Progenitor cell of endocrine pancreas (in vitro differentiated cells): ENCODE data around the gene AFF4. TPM values are rescaled to one million over a fixed set of nuclear protein-coding genes. Genes with fewer than 3 reads are reported as not detected.
"Not testable (repeated sequence)": the region's sequence is repeated elsewhere in the genome, so short reads cannot be mapped to it uniquely, and the experiment has no call there.

Source experiments
- DNase-seq: peaks from one replicate; pipeline ENCODE4 v3.0.0; 2021; ENCODE audit warnings: low spot score; ENCODE audit not compliant: unreplicated experiment
- H3K27ac Mint-ChIP-seq: 2 replicates; pipeline ENCODE4 v1.8.0; 2021; ENCODE audit warnings: mild to moderate bottlenecking, moderate library complexity, mixed read lengths
- H3K27me3 Mint-ChIP-seq: 2 replicates; pipeline ENCODE4 v1.8.0; 2021; ENCODE audit warnings: mixed read lengths
- H3K36me3 Mint-ChIP-seq: 2 replicates; pipeline ENCODE4 v1.8.0; 2022; ENCODE audit warnings: mixed read lengths; ENCODE audit not compliant: insufficient read depth
- H3K4me1 Mint-ChIP-seq: 2 replicates; pipeline ENCODE4 v1.8.0; 2021; ENCODE audit warnings: low read depth, mixed read lengths
- H3K4me3 Mint-ChIP-seq: 2 replicates; pipeline ENCODE4 v1.8.0; 2021; ENCODE audit warnings: low read depth, mild to moderate bottlenecking, moderate library complexity, mixed read lengths
- H3K9me3 Mint-ChIP-seq: 2 replicates; pipeline ENCODE4 v1.8.0; 2021; ENCODE audit warnings: low read depth, mixed read lengths
- long read RNA-seq: library from polyadenylated mRNA; unstranded; transcript quantifications from one replicate; pipeline ENCODE4 v2.0.0, GENCODE V29; 2020
- total RNA-seq: library from RNA; stranded (reverse); gene quantifications from 2 replicates; pipeline ENCODE4 v1.2.1, GENCODE V29; 2021
- TF ChIP-seq, protein P1 (sequence below): fragments of 200-600 bp; sonication (generic); IDR thresholded peaks from one replicate; pipeline ENCODE4 v1.5.0; 2021; ENCODE audit warnings: antibody characterized with exemption, mild to moderate bottlenecking; ENCODE audit not compliant: unreplicated experiment

The AFF4 gene, protein sequence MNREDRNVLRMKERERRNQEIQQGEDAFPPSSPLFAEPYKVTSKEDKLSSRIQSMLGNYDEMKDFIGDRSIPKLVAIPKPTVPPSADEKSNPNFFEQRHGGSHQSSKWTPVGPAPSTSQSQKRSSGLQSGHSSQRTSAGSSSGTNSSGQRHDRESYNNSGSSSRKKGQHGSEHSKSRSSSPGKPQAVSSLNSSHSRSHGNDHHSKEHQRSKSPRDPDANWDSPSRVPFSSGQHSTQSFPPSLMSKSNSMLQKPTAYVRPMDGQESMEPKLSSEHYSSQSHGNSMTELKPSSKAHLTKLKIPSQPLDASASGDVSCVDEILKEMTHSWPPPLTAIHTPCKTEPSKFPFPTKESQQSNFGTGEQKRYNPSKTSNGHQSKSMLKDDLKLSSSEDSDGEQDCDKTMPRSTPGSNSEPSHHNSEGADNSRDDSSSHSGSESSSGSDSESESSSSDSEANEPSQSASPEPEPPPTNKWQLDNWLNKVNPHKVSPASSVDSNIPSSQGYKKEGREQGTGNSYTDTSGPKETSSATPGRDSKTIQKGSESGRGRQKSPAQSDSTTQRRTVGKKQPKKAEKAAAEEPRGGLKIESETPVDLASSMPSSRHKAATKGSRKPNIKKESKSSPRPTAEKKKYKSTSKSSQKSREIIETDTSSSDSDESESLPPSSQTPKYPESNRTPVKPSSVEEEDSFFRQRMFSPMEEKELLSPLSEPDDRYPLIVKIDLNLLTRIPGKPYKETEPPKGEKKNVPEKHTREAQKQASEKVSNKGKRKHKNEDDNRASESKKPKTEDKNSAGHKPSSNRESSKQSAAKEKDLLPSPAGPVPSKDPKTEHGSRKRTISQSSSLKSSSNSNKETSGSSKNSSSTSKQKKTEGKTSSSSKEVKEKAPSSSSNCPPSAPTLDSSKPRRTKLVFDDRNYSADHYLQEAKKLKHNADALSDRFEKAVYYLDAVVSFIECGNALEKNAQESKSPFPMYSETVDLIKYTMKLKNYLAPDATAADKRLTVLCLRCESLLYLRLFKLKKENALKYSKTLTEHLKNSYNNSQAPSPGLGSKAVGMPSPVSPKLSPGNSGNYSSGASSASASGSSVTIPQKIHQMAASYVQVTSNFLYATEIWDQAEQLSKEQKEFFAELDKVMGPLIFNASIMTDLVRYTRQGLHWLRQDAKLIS
- total RNA-seq: 91.8 and 101 TPM in 2 replicates
- long read RNA-seq, transcript AFF4-203 (13 exons, 3,348 nt): major isoform, 8 of 99 reads
- long read RNA-seq, partial matches to known transcripts: 70 of 99 reads
- long read RNA-seq, other reads (novel, unspliced or antisense): 17 of 99 reads

DNA sequence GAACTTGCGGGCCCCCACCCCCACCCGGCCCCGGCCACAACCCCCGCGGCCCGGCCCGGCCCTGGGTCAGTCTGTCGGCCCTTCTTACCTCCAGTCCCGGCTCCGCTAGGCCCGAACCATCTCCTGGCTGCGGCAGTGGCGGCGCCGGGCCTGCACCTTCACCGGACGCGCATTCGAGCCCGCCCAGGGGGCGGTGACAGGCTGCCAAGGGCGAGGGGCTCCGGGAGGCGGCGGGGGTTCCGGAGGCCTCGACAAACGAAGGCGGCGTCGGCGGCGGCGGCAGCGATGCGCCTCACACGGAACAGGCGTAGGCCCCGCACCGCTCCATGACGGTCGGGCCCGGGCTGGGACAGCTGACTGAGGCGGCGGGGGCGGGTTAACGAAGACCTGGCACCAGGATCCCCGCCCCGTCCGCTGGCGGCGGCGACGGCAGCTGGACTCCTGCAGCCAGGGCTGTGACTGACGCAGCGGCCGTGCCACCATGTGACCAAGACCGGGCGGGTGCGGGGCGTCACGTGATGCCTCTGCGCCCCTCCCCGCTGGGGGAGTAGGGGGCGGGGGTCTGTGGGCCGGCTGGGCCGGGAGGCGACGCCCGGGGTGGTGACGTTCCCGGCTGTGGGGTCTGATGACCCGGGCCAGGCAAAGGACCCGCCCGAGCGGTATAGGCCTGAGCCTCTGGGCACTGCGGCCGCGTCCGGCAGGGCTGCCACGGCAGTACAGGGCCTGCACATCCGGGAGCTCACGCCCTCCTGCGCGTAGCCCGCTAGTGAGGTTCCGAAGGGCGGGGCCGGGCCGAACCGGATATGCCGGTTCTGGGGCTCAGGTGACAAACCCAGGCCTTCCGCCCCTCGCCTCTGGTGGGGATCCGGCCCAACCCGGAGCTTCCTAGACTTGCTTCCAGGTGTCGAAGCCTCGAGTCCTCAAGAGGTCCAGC lies at the start of gene AFF4:
Gene AFF4 (minus strand): TSS at position 464 of the 934 bp plus-strand sequence. CDS start 26,445 bp downstream, outside the sequence.
- H3K27me3 Mint-ChIP-seq: no peaks in the 10 kb centered on the region
- peaks cover 15% of the 10 kb centered on the region for H3K4me1 Mint-ChIP-seq
- TF ChIP-seq, protein P1, sequence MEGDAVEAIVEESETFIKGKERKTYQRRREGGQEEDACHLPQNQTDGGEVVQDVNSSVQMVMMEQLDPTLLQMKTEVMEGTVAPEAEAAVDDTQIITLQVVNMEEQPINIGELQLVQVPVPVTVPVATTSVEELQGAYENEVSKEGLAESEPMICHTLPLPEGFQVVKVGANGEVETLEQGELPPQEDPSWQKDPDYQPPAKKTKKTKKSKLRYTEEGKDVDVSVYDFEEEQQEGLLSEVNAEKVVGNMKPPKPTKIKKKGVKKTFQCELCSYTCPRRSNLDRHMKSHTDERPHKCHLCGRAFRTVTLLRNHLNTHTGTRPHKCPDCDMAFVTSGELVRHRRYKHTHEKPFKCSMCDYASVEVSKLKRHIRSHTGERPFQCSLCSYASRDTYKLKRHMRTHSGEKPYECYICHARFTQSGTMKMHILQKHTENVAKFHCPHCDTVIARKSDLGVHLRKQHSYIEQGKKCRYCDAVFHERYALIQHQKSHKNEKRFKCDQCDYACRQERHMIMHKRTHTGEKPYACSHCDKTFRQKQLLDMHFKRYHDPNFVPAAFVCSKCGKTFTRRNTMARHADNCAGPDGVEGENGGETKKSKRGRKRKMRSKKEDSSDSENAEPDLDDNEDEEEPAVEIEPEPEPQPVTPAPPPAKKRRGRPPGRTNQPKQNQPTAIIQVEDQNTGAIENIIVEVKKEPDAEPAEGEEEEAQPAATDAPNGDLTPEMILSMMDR: no peak
- DNase-seq: peak; percentile 97
- H3K4me3 Mint-ChIP-seq: peak within 1 kb of the TSS; percentile 99
- peak within 1 kb of the TSS; percentile 100 for H3K27ac Mint-ChIP-seq
- peaks cover 2% of the 10 kb centered on the region for H3K36me3 Mint-ChIP-seq
- H3K9me3 Mint-ChIP-seq: no peaks in the 10 kb centered on the region

DNA sequence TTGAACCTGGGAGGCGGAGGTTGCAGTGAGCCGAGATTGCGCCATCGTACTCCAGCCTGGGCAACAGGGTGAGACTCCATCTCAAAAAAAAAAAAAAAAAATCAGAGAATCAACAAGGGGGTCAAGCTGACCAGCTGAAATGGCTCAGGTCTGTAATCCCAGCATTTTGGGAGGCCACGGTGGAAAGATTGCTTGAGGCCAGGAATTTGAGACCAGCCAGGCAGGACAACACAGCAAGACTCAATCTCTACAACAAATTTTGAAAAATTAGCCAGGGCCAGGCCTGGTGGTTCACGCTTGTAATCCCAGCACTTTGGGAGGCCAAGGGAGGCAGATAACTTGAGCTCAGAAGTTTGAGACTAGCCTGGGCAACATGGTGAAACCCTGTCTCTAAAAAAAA lies 45.0 kb upstream of the AFF4 start:
- not testable (repeated sequence) for H3K4me1 Mint-ChIP-seq, H3K27me3 Mint-ChIP-seq, H3K27ac Mint-ChIP-seq, H3K4me3 Mint-ChIP-seq, H3K9me3 Mint-ChIP-seq, DNase-seq
- H3K36me3 Mint-ChIP-seq: peaks cover 18% of the 10 kb centered on the region

DNA sequence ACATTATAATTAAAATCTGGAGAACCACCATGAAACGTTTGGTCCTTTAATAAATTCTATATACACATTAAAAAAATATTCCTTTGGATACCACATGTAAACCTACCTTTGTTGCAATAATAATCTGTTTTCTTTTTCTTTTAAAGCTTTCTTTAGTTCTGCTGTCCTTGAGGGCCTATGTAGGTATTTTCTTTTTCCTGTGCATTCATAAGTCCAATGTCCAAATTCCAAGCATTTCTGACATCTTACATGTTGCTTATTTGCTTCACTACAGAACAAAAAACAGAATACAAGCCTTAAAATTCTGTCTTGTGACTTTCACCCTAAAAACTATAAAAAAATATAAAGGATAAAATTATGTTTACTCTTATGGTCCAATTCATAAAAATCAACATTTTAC lies 43.2 kb upstream of the AFF4 start:
- TF ChIP-seq, protein P1: no peak
- H3K4me3 Mint-ChIP-seq: no peak overlapping the region
- H3K27me3 Mint-ChIP-seq: no peaks in the 10 kb centered on the region
- no peaks in the 10 kb centered on the region for H3K4me1 Mint-ChIP-seq
- peaks cover 20% of the 10 kb centered on the region for H3K36me3 Mint-ChIP-seq
- H3K27ac Mint-ChIP-seq: no peak overlapping the region
- DNase-seq: no peak
- H3K9me3 Mint-ChIP-seq: peaks cover 3% of the 10 kb centered on the region

DNA sequence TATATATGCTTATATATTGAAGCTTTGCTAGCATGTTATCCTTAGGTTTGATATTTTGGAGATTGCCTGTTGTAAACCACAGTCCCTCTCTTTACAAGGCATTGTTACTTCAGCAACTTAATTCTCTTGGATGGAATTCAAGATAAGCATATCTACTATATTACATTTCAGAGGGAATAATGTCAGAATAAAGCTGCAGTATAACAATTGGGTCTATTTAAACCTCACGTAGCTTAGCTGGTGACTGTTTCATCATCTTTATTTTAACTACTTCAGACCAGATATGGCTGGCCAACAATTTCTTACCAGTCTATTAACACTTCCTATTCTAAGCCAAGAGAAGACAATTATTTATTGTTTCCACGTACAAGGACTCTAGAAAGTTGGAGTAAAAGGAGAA lies 35.8 kb upstream of the AFF4 start:
- Mint-ChIP-seq H3K9me3 (no peaks in the 10 kb centered on the region), H3K4me1 (no peaks in the 10 kb centered on the region), H3K4me3 (no peak overlapping the region), H3K27me3 (no peaks in the 10 kb centered on the region), H3K27ac (no peak overlapping the region), H3K36me3 (peaks cover 13% of the 10 kb centered on the region)
- TF ChIP-seq, protein P1: no peak
- DNase-seq: no peak

DNA sequence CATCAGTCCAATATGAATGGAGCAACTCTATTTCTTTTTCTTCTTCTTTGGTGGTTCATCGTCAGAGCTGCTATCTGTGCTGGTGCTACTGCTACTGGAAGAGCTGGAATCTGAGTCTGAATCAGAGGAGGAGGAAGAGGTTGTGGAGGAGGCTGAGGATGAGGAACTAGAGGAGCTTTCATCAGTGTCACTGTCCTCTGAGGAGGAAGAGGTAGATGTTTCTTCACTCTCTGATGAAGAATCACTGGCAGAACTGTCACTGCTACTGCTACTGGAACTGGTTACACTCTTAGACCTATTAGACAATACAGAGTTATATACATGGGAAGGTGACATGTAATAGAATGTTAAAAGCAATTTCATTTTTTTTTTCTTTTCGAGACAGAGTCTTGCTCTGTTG lies 35.1 kb upstream of the AFF4 start:
- no peaks in the 10 kb centered on the region for H3K9me3 Mint-ChIP-seq
- H3K27ac Mint-ChIP-seq: no peak overlapping the region
- H3K4me1 Mint-ChIP-seq: no peaks in the 10 kb centered on the region
- no peak overlapping the region for H3K4me3 Mint-ChIP-seq
- peaks cover 13% of the 10 kb centered on the region for H3K36me3 Mint-ChIP-seq
- no peak for DNase-seq
- no peaks in the 10 kb centered on the region for H3K27me3 Mint-ChIP-seq
- TF ChIP-seq, protein P1: no peak
